HL-60/S4 treated with phorbol 12-myristate 13-acetate at 8.2 ng/mL for 4 days and 3 days (cell line): ENCODE measurements around the gene SLC16A8.
"Not testable (repeated sequence)": the region's sequence is repeated elsewhere in the genome, so short reads cannot be mapped to it uniquely, and the experiment has no call there.

Source experiments
- in situ Hi-C: fragments of 300-500 bp; cut with MboI; formaldehyde crosslinking; loops from 2 replicates; pipeline ENCODE4 v1.15.0; 2022; ENCODE audit warnings: low sequenced_read_pairs

The SLC16A8 gene

GRCh38 chr22:38051261-38051660 is 32.7 kb downstream of the SLC16A8 start:
- in situ Hi-C loops: no loop called here

DNA sequence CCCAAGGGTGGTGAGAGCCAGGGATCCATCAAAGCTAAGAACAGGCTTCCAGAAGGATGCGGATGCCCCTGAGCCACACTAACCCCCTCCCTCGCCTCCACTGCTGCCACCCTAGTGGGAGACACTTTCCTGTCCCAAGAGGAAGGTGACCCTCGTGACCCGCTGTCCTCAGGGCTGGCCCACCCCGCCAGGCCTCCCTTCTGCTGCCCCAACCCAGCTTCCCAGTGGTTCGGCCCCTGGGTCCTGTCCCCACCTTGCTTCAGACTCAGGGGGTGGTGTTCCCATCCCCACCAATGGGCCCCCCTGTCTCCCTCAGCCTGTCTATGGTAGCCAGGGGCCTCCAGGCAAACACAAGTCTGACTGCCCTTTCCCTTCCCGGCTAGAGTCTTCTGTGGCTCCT is 33.3 kb downstream of the SLC16A8 start:
- in situ Hi-C loops: no loop called here

DNA sequence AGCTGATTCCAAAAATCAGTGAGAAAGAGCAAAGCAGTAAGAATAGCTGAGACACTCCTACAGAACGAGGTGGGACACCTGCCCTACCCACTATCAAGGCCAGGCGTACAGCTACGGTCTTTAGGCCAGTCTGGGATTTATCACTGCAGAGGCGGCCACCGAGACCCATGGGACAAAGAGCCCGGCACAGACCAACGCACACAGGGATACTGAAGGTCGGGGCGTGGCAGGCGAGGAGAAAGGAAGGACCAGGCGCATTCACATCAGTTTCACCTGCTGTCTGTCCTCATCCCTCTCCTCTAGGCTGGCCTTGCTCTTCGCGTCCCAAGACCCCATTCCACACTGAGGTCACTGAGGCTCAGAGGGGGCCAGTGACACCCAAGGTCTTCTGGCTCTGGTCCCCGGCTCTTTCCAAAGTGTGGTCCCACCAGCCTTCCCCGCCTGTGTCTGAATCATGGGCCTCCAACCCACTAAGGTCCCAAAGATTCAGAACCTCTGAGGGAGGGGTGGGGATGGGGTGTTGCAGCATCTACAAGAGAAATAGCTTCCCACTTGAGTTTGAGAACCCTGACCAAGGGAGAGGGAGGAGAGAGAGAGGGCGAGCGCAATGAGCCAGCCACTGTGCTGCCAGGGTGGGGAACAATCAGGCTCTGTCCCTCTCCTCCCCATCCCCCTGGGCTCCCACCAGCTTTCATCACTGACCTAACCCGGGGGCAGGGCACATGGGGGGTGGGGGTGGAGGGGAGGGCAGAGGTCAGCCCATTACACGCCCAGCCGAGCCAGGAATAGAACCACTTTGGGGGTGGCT is 34.0 kb downstream of the SLC16A8 start:
- in situ Hi-C loops: no loop called here

- in situ Hi-C loops: no loop called here
Measured at GRCh38 chr22:38046070-38046748, 37.8 kb downstream of the SLC16A8 start.

DNA sequence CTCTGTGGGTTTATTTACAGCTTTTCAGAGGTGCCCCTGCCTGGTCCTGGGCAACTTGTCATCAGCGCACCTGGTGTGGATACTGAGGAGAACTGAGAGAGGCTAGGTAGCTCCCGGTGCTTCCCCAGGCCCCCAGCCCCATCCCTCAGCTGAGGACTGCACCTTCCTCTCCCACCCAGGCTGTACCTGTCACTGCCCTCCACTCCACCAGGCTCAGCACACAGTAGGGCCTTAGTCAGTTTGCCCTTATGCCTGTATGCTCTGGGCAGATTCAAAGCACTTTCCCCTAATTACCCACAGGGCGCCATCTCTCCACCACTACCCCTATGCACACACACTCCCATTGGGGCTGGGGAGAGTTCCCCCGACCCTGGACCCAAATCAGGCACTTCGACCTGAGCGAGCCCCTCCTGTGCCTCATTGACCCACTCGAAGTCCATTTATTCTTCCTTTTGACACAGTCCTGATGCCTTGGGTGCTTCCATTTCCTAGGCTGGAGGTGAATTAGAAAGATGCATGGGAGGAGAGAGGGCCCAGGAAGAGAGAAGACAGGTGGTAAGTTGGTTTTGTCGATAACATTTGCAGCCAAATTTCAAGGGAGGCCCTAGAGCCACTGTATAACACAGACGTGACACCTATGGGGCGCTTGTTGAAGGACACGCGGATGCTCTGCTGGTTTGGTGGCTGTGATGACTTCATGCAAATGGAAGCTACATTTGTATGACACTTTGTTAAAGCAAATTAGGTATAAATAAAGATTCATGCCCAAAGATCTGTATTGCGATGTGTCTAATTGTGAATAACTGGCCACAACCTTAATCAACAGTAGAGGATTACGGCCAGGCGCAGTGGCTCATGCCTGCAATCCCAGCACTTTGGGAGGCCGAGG is 40.6 kb downstream of the SLC16A8 start:
- in situ Hi-C loops: no loop called here

GRCh38 chr22:38042488-38042790 is 41.5 kb downstream of the SLC16A8 start:
- in situ Hi-C loops: no loop called here

- in situ Hi-C loops: no loop called here
Measured at GRCh38 chr22:38041760-38042487, 42.1 kb downstream of the SLC16A8 start.

GRCh38 chr22:38040953-38041759 is 42.8 kb downstream of the SLC16A8 start:
- in situ Hi-C loops: no loop called here

DNA sequence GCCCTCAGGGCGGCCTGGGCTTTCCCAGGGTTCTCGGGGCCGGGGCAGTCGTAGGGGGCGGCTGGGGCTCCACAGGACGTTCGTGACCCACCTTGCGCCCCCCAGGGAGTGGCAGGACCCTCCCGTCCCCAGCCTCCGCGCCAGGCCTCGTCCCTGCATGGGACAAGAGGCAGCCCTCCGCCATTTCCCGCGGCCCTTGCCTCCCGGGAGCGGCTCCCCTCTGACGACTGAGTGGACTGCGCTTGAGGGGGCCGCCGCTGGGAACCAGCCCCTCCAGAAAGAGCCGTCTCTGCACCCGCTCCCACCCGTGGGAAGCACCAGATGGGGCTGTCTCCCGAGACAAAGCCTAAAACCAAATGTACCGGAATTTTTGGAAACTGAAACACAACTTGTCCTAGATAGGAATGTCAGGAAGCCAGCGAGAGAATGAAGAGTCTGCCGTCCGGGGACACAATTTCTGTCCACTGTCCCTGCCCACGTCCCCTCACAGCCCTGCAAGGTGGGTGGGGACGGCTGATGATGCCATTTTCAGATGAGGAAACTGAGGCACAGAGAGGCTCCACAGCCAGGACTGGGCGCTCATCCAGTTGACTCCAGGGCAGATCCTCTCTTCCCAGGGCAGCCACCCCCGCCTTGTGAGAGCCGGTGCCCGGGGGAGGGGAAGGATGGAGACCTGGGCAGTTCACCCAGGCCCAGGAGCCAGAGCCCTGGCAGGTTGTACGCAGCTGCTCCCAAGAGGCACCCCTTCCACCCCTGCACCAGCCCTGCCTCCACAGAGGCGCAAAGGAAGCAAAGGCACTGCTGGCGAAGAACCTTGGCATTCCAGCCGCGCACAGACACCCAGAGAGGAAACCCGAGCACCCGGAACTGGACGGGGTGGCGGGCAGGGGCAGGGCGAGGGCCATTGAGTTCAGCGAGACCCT is 44.8 kb downstream of the SLC16A8 start:
- in situ Hi-C loops: no loop called here

- in situ Hi-C loops: no loop called here
Measured at GRCh38 chr22:38038426-38038825, 45.6 kb downstream of the SLC16A8 start.

DNA sequence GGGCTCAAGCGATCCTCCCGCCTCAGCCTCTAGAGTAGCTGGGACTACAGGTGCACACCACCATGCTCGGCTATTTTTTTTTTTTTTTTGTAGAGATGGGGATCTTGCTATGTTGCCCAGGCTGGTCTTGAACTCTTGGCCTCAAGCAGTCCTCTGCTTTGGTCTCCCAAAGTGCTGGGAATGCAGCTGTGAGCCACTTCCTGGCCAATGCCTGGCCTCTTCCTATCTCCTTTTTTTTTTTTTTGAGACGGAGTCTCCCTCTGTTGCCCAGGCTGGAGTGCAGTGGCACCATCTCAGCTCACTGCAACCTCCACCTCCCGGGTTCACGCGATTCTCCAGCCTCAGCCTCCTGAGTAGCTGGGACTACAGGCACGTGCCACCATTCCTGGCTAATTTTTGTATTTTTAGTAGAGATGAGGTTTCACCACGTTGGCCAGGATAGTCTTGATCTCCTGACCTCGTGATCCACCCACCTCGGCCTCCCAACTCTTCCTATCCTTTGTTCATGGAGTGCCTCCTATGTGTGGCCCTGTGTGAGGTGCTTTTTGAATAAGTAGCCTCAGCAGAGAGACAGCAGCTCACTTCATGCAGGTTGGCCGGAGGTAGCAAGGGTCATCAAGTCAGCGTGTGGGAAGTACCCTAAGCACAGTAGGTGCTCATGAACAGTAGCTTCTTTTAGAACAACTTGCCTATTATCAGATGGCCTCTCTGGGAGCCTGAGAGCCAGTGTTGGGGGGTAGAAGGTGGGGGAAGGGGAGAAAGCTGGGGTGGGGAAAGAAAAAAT is 46.4 kb downstream of the SLC16A8 start:
- in situ Hi-C loops: not testable (repeated sequence)

DNA sequence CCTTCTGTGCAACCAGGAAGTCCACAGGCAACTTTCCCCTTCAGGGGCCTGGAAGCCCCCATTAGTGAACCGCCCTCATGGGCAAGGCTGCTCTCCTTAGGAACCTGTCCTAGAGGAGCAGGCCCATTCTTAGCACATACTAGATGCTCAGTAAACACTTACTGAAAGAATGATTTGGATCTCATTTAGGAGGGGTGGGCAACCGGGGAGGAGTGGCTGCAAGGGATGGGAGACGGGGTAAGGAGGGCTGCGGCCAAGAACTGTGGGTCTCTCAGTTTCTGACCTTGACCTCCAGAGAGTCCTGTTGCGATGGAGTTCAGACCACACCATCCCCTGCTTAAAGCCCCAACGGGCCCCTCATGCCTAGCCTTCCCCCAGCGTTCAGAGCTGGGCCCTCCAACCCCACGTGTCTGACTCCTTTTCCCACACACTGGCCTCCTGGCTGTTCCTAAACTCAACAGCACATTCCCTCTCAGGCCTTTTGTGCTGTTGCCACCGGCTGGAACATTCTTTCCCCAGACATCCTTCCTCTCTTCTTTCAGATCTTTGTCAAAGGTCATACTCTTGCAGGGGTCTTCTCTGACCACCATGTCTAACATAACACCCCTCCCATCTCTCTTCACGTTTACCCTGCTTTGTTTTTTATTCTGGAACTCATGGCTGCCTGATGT is 47.5 kb downstream of the SLC16A8 start:
- in situ Hi-C loops: no loop called here

GRCh38 chr22:38035530-38035885 is 48.5 kb downstream of the SLC16A8 start:
- in situ Hi-C loops: no loop called here

GRCh38 chr22:38034884-38035529 is 49.0 kb downstream of the SLC16A8 start:
- in situ Hi-C loops: no loop called here

DNA sequence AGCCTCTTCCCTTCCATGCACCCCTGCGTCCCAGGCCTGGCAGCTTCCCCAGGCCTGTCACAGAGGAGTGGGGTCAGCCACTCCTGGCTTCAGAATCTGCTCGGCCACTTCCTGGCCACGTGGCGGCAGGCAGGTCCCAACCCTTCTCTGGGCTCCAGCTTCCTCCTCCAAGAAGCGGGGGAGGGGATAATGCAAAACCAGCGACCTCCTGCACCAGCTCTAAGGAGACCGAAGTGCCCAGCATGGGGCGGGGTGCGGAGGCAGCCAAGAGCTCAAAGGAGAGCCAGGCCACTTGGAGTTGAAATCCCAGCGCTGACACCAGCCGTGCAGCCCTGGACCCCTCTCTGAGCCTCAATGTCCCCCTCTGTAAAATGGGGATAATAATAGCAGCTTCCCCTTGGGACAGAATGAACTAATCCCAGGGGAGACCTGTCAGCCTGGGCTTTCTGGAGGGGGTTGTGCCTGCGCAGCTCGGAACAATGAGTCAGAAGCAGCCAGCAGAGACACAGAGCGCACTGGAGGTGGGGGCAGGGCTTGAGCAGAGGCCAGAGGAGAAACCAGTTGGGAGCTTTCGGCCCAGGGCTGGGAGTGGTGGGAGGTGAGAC is 49.6 kb downstream of the SLC16A8 start:
- in situ Hi-C loops: no loop called here

- in situ Hi-C loops: no loop called here
Measured at GRCh38 chr22:38033522-38034277, 50.3 kb downstream of the SLC16A8 start.
